Ishikawa (cell line): ENCODE data around the gene PPM1L.

Experiments
- EP300 ChIP-seq: IDR thresholded peaks from 2 replicates; pipeline ENCODE4 v1.6.1; 2012; ENCODE audit warnings: borderline replicate concordance
- RAD21 ChIP-seq: IDR thresholded peaks from 2 replicates; pipeline ENCODE4 v1.6.1; 2012; ENCODE audit warnings: low read depth
- ZBTB7A ChIP-seq: IDR thresholded peaks from 2 replicates; pipeline ENCODE4 v1.6.1; 2012; ENCODE audit warnings: low read depth

GRCh38 chr3:160841455-160841854, 85.4 kb downstream of the PPM1L start:
- TF ChIP-seq ZBTB7A (no peak), RAD21 (no peak), EP300 (no peak)
